HG02571 (cell line): Measurements from ENCODE around the gene UNG.
"Not testable (repeated sequence)": the region's sequence is repeated elsewhere in the genome, so short reads cannot be mapped to it uniquely, and the experiment has no call there.

Source experiments
- ATAC-seq: cut with Tn5 transposase; IDR thresholded peaks from one replicate; pipeline ENCODE4 v1.9.1; 2021; ENCODE audit warnings: mild to moderate bottlenecking, moderate library complexity; ENCODE audit not compliant: unreplicated experiment

UNG gene

GRCh38 chr12:109097435-109098182, at the start of gene UNG:
Gene UNG (plus strand): TSS chr12:109097597. CDS start chr12:109097680, 83 bp downstream.
- ATAC-seq: peak; percentile 87

- not testable (repeated sequence) for ATAC-seq
Observed at GRCh38 chr12:109048706-109049105, 48.7 kb upstream of the UNG start.

GRCh38 chr12:109049794-109050193, 47.6 kb upstream of the UNG start:
- ATAC-seq: not testable (repeated sequence)

- no peak for ATAC-seq
Observed at GRCh38 chr12:109052097-109052413, 45.3 kb upstream of the UNG start.

- ATAC-seq: peak; percentile 73
Observed at GRCh38 chr12:109052414-109053323, 44.7 kb upstream of the UNG start, which contains the start of gene USP30. Gene USP30 (plus strand): TSS chr12:109052576. CDS start chr12:109052679, 103 bp downstream.

- peak; percentile 39 for ATAC-seq
Observed at GRCh38 chr12:109053382-109054123, 43.8 kb upstream of the UNG start.

- peak; percentile 1 for ATAC-seq
Observed at GRCh38 chr12:109054124-109054513, 43.3 kb upstream of the UNG start.

- ATAC-seq: no peak
Observed at GRCh38 chr12:109054520-109054919, 42.9 kb upstream of the UNG start.

GRCh38 chr12:109056891-109057290, 40.5 kb upstream of the UNG start:
- ATAC-seq: no peak

GRCh38 chr12:109057376-109057775, 40.0 kb upstream of the UNG start:
- no peak for ATAC-seq

- ATAC-seq: no peak
Observed at GRCh38 chr12:109058773-109059172, 38.6 kb upstream of the UNG start.

GRCh38 chr12:109064143-109064542, 33.3 kb upstream of the UNG start:
- no peak for ATAC-seq

- no peak for ATAC-seq
Observed at GRCh38 chr12:109065154-109065852, 32.1 kb upstream of the UNG start.

GRCh38 chr12:109065853-109066193, 31.6 kb upstream of the UNG start:
- no peak for ATAC-seq

GRCh38 chr12:109069307-109070271, 27.8 kb upstream of the UNG start:
- ATAC-seq: no peak

- ATAC-seq: no peak
Observed at GRCh38 chr12:109074866-109075265, 22.5 kb upstream of the UNG start.

GRCh38 chr12:109082751-109083150, 14.6 kb upstream of the UNG start:
- ATAC-seq: no peak

- ATAC-seq: no peak
Observed at GRCh38 chr12:109084425-109084824, 13.0 kb upstream of the UNG start.

- ATAC-seq: no peak
Observed at GRCh38 chr12:109085590-109085989, 11.8 kb upstream of the UNG start.

- ATAC-seq: no peak
Observed at GRCh38 chr12:109087250-109087649, 10.1 kb upstream of the UNG start.
